NCI-H345 treated with DMSO at 0.1 percent for 48 hours (cell line): ENCODE measurements around the gene ACSF2.

ENCODE experiments used
- DNase-seq: peaks from one replicate; lab custom pipeline; 2025; ENCODE audit not compliant: unreplicated experiment; lab: John Stamatoyannopoulos, UW

Gene ACSF2

DNA sequence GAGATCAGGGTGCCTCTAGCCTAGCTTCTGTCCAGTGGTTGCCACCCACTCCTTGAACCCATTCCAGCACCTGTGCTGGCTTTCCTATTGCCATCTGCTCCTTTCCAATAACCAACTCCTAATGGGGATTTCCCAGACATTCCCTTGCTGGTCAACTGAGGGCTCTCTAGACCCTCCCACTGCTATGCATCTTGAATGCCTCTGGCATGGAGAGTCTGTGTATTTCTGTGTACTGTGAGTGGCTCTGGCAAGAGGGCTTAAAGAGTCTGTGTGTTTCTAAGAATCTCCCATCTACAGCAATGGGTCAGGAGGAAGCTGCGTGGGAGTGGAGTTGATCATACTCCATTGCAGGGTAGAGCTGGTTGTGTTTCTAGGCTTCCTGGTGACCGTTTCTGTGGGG, 95.5 kb downstream of the ACSF2 start:
- no peak for DNase-seq

DNA sequence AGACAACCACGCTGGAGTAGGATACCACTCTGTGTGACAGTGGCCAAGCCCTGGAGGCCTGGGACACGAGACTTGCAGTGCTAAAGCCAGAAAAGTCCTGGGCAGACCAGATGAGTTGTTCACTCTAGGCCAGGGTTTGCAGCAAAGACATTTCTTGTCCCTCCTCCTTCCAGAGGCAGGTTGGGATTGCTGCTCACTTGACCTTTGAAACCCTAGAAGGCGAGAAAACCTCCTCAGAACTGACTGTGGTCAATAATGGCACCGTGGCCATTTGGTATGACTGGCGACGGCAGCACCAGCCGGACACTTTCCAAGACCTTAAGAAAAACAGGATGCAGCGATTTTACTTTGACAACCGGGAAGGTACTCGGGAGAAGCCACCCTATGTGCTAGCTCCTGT, 96.7 kb downstream of the ACSF2 start:
- no peak for DNase-seq

DNA sequence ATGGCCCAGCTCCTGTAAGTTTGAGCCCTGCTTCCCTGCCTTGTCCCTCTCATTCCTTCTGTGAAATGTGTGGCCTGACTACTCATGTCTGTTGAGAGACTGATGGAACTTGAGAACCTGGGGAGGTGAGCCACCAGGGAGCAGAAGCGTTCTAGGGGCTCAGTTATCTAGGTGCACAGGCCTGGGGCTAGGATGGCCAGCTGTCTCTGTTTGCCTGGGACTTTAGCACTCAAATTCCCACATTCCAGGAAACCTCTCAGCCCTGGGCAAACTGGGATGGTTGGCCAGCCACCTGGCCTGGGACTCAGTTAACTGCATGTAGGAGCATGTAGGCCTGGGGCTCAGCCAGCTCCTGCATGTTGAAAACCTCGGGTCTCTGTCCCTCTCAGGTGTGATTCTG, 97.2 kb downstream of the ACSF2 start:
- DNase-seq: no peak
